ENCODE data around the gene GBF1. TPM values are rescaled to one million over a fixed set of nuclear protein-coding genes. Genes with fewer than 3 reads are reported as not detected.
A peak's percentile ranks its signal among the peaks of the same experiment; 100 is the strongest.

Gene GBF1
- total and polyA plus RNA-seq, 10 of the 15 experiments (the other 5 are each of a cell fraction or from before 2014, with no cell fraction given), result 0.82 to 42.0 (median 21.8) TPM

- peak; percentile 44 for ATAC-seq
- ChIA-PET SMC1A (ENCODE audit: uncharacterized antibody, unreplicated experiment) (interaction anchor here (1.0 to 1.9 kb wide), 3 partner anchors 18 to 61 kb away, joined by 3 to 4 read pairs (median 4); no protein-coding TSS in a partner anchor), CTCF (interaction anchor here (1.2 to 4.9 kb wide), 3 partner anchors 29 to 71 kb away, joined by 3 to 23 read pairs (median 14); no protein-coding TSS in a partner anchor), RAD21 (ENCODE audit: unreplicated experiment) (no interaction called here), POLR2A (interaction anchor here (0.8 kb wide), 1 partner anchor 14 kb away, joined by 3 read pairs; no protein-coding TSS in a partner anchor)
- no peaks in the 10 kb centered on the region for H3K9me3 ChIP-seq (replicated peaks; ENCODE audit: control insufficient read depth, insufficient read depth, low read length)
- DNase-seq (ENCODE audit: low read depth, low spot score), result no peak
- BruUV-seq (replicated peaks), result no TSS peak
- H3K79me2 ChIP-seq (ENCODE audit: control insufficient read depth, insufficient read depth, low read length), result peaks cover 29% of the 10 kb centered on the region
- peaks cover 6% of the 10 kb centered on the region; the same call in 1 of the 2 replicates for H3K4me1 ChIP-seq (ENCODE audit: control insufficient read depth, insufficient read depth, low read length)
- no peaks in the 10 kb centered on the region for H3K27me3 ChIP-seq (replicated peaks in 1 of 2; ENCODE audit: control insufficient read depth in 2 of 2, insufficient read depth in 2 of 2, low read length in 1 of 2)
- FAIRE-seq, result no peak
- 13% methylated on average over 3 of the region's 3 CpGs for WGBS (ENCODE audit: insufficient coverage, insufficient replicate concordance, low lambda C conversion rate, missing lambda C conversion rate)
- H3K27ac ChIP-seq (ENCODE audit: control insufficient read depth, insufficient read depth), result peak overlapping the region; percentile 44
- H3K4me3 ChIP-seq, result peak overlapping the region; percentile 14; the same call in 1 of the 2 replicates
- H4K20me1 ChIP-seq (ENCODE audit: control insufficient read depth, insufficient read depth), result no peaks in the 10 kb centered on the region
- H3K36me3 ChIP-seq (ENCODE audit: control insufficient read depth in 2 of 2, insufficient read depth in 2 of 2, low read length in 1 of 2), result peaks cover 0 to 3% of the 10 kb centered on the region in 2 experiments; a peak in 2 of 4 replicates
- in situ Hi-C loops (cut with MboI) (no loop called here), intact Hi-C loops (cut with micrococcal nuclease; ENCODE audit: unreplicated experiment) (no loop called here)
- H2AFZ ChIP-seq (ENCODE audit: control insufficient read depth, low read depth, low read length), result no peak overlapping the region
- H3K9ac ChIP-seq (ENCODE audit: control insufficient read depth, insufficient read depth, low read length), result no peak overlapping the region
- H3K4me2 ChIP-seq (ENCODE audit: control insufficient read depth, insufficient read depth), result peak overlapping the region; percentile 23; the same call in 1 of the 2 replicates
- TF ChIP-seq SPI1 (IDR thresholded peaks at IDR 0.05; ENCODE audit: borderline replicate concordance, insufficient read depth, low read depth, low read length), result no peak
- peak; percentile 77 for TF ChIP-seq FOXK2 (IDR thresholded peaks at IDR 0.05)
- TF ChIP-seq PBX3 (IDR thresholded peaks at IDR 0.05; ENCODE audit: insufficient replicate concordance, low read depth, low read length), result peak; percentile 2
- TF ChIP-seq BCLAF1 (IDR thresholded peaks at IDR 0.05), result 0 out of 2 replicates have a peak, but pooled peaks have one; percentile 15
- TF ChIP-seq ATF7 (IDR thresholded peaks at IDR 0.05; ENCODE audit: low read depth), result peak; percentile 87
- TF ChIP-seq SREBF1 (IDR thresholded peaks at IDR 0.05; ENCODE audit: low read length), result no peak
- TF ChIP-seq BHLHE40 (IDR thresholded peaks at IDR 0.05; ENCODE audit: borderline replicate concordance in 1 of 2, low read depth in 2 of 2, low read length in 1 of 2), result peak; percentile 23 to 36; a peak in 1 of 4 replicates
- TF ChIP-seq PKNOX1 (IDR thresholded peaks at IDR 0.05), result peak; percentile 70
These were observed 35.2 kb downstream of the GBF1 start for GRCh38 chr10:102280397-102281101.

Data from GM12878 (cell line).